Retinal pigment epithelial cell (primary cell): ENCODE measurements around the gene JAKMIP3.

ENCODE experiments used
- DNase-seq: peaks from one replicate; pipeline ENCODE4 v3.0.0-alpha.2; 2010; ENCODE audit warnings: low read depth
- H3K4me3 ChIP-seq: 2 replicates; pipeline ENCODE4 v1.5.1; 2011; ENCODE audit warnings: mild to moderate bottlenecking, low read length, control low read depth, moderate library complexity
- CTCF ChIP-seq: conservative IDR thresholded peaks from 2 replicates; pipeline ENCODE4 v1.5.1; 2011; ENCODE audit warnings: low read depth, low read length, control low read depth, inconsistent platforms

The JAKMIP3 gene

DNA sequence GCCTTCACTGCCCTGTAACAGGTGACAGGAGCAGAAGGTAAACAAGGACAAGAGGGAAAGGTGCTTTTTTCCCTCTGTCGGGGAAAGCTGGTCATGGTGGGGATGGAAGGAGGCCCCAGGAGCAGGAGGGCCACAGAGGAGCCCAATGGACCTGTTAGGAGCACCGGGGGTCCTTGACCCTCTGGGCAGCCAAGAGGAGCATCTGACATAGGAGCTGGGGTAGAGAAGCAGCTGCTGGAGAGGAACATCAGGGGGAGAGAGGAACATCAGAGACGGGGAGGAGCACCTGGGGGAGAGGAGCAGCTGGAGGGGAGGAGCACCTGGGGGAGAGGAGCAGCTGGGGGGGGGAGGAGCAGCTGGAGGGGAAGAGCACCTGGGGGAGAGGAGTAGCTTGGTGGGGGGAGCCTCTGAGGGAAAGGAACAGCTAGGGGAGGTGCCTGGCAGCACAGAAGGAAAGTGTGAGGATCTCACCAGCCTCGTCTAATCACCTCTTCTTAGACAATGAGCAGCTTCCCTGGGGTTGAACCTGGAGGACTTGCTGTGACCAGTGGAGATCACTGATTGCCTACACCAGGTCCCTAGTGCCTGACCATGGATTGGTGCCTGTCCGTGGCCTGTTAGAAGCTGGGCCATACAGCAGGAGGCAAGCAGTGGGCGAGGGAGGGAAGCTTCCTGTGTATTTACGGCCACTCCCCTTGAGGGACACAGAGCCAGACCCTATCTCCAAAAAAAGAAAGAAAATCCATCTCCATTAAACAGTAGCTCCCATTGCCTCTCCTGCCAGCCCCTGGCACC lies 37.6 kb downstream of the JAKMIP3 start:
- no peak overlapping the region for H3K4me3 ChIP-seq
- no peak for DNase-seq
- TF ChIP-seq CTCF, result no peak

DNA sequence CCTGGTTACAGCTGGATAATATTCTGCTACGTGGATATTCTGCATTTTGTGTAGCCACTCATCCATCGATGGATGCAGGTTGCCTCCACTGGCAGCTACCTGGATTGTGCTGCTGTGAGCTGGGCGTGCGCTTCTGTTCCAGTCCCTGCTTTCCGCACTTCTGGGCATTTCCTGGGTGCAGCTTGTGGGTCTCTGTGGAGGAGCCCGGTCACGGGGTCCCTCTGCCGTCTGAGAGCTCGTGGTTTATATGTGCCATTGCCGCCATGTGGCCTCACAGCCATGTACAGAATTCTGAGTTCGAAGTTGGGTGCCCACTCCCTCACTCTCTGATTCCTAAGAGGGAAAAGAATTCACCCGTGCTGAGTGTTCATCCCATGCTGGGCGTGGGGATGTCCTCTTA lies 38.3 kb downstream of the JAKMIP3 start:
- no peak overlapping the region for H3K4me3 ChIP-seq
- no peak for TF ChIP-seq CTCF
- no peak for DNase-seq

GRCh38 chr10:132104471-132105301 lies 38.9 kb downstream of the JAKMIP3 start:
- no peak overlapping the region for H3K4me3 ChIP-seq
- no peak for TF ChIP-seq CTCF
- DNase-seq, result no peak

DNA sequence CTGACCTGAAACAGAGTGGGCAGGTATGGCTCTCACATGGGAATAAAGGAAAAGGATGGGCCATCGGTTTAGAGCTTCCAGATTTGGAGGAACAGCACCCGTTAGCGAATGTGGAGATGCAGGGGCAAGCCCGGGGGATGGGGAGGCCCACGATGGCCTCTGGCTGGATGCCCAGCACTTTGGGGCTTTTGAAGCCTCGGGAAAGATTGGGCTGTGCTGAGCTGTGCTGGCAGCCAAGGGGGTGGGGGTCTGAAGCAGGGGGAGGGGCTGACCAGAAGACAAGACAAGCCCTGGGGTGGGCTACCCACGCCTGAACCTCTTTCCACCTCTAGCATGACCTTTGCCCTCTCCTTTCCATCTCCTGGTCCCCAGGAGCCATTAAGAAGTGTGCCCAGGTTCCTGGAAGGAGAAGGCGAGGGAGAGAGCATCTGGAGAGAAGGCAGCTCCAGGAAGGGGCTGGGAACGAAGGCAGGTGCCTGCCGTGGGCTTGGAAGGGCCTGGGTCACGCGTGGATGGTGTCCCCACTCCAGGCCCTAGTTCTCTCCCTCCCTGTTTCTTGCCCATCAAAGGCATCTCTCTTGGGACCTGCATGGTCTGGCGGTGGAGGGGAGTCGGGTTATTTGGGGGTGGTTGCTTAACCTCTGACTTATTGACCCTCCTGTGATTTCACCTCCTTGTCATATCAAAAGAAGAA lies 39.7 kb downstream of the JAKMIP3 start:
- no peak for DNase-seq
- H3K4me3 ChIP-seq, result no peak overlapping the region
- TF ChIP-seq CTCF, result no peak

DNA sequence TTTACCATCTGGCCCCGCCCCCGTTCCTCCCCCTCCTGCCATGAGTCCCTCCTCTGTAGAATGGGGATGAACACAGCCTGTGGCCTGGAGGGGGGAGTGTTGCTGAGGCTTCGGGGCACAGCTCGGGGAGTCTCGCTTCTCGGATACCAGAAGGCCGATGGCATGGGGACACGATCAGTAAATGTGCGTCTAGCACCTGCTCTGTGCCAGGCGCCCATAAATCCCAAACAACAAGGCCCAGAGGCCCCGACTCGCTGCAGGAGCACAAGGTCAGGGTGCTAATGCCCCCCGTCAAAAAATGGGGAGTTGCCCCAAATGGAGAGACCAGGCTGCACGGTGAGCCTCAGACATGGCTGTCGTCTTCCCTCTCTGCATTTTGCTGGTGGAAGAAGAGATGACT lies 40.7 kb downstream of the JAKMIP3 start:
- TF ChIP-seq CTCF, result no peak
- no peak overlapping the region for H3K4me3 ChIP-seq
- DNase-seq, result no peak

DNA sequence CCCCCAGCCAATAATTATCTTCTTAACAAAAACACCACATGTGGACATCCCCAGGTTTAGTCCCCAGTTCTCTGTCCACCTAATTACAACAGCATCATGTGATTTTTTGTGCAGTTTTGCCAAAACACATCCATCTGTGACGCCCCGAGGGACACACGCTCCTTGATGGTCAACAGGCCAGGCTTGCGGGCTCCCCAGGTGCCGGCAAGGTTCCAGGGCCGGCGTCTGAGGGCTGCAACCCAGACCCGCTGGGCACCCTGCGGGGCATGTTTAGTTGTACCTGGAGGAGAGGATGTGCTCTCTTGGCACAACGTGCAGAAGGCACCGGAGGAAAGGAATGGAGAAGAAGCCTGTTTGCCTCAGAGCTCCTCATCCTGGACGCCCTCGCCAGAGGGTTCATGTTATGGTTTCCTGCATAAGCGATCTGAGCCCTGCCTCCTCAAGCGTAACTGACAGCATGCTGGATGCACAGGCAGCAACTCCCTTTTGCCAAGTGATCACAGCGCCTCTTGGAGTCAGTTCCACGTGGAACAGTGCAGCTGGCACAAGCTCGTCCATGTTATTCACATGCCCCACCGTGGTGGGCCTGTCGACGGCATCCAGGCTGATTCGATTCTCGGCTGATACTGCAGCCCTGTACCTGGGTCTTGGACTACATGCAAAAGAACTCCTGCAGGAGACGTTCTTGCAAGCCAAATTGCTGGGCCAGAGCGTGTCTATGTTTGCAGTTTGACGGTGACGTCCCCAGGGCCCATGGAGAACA lies 41.6 kb downstream of the JAKMIP3 start:
- TF ChIP-seq CTCF, result no peak
- no peak overlapping the region for H3K4me3 ChIP-seq
- DNase-seq, result no peak
